Activated CD8-positive, alpha-beta memory T cell treated with anti-CD3 and anti-CD28 coated beads, Interleukin-2, amount 50 U/mL, for 4 hours (primary cell): ENCODE data around the gene SLC5A2.
"Not testable (repeated sequence)": the region's sequence is repeated elsewhere in the genome, so short reads cannot be mapped to it uniquely, and the experiment has no call there.

Experiments
- DNase-seq: peaks from one replicate; pipeline ENCODE4 v3.0.0-alpha.2; 2020

The SLC5A2 gene

GRCh38 chr16:31483081-31483480 is at the start of gene SLC5A2:
Gene SLC5A2 (plus strand): TSS chr16:31483123. CDS start chr16:31483137, 14 bp downstream.
- no peak for DNase-seq

GRCh38 chr16:31435341-31436220 is 47.3 kb upstream of the SLC5A2 start:
- DNase-seq: no peak

- no peak for DNase-seq
These were observed 46.5 kb upstream of the SLC5A2 start for GRCh38 chr16:31436221-31437045.

- no peak for DNase-seq
These were observed 44.5 kb upstream of the SLC5A2 start for GRCh38 chr16:31438414-31438813.

- DNase-seq: not testable (repeated sequence)
These were observed 43.9 kb upstream of the SLC5A2 start for GRCh38 chr16:31439023-31439422.

- no peak for DNase-seq
These were observed 43.4 kb upstream of the SLC5A2 start for GRCh38 chr16:31439519-31439918.

- DNase-seq: no peak
These were observed 42.3 kb upstream of the SLC5A2 start for GRCh38 chr16:31440516-31441184.

GRCh38 chr16:31441956-31442355 is 41.0 kb upstream of the SLC5A2 start:
- DNase-seq: no peak

- not testable (repeated sequence) for DNase-seq
These were observed 37.0 kb upstream of the SLC5A2 start for GRCh38 chr16:31445931-31446330.

GRCh38 chr16:31451201-31451600 is 31.7 kb upstream of the SLC5A2 start:
- no peak for DNase-seq

- no peak for DNase-seq
These were observed 31.1 kb upstream of the SLC5A2 start for GRCh38 chr16:31451681-31452351.

- no peak for DNase-seq
These were observed 30.3 kb upstream of the SLC5A2 start for GRCh38 chr16:31452631-31453106.

GRCh38 chr16:31453255-31454204 is 29.4 kb upstream of the SLC5A2 start:
- DNase-seq: no peak

GRCh38 chr16:31455601-31456314 is 27.2 kb upstream of the SLC5A2 start:
- no peak for DNase-seq

GRCh38 chr16:31456988-31457360 is 25.9 kb upstream of the SLC5A2 start:
- no peak for DNase-seq

- DNase-seq: peak; percentile 51
These were observed 24.7 kb upstream of the SLC5A2 start for GRCh38 chr16:31458073-31458843.

- peak; percentile 96 for DNase-seq
These were observed 23.9 kb upstream of the SLC5A2 start, which contains the start of gene ARMC5 for GRCh38 chr16:31458844-31459686. Gene ARMC5 (plus strand): TSS chr16:31459501. CDS start chr16:31459525, 24 bp downstream.

GRCh38 chr16:31459687-31460581 is 23.0 kb upstream of the SLC5A2 start:
- peak; percentile 100 for DNase-seq
